ENCODE measurements around the gene GMPR.

GRCh38 chr6:16313732-16314131 lies 75.3 kb downstream of the GMPR start:
- TF ChIP-seq CTCF (IDR thresholded peaks at IDR 0.05) (no peak), POLR2A (IDR thresholded peaks at IDR 0.05) (no peak)

Data from Peyer's patch (tissue), 4 donors.